Posterior vena cava (tissue), 2 donors: ENCODE measurements around the gene OGFRL1. TPM values are rescaled to one million over a fixed set of nuclear protein-coding genes. Genes with fewer than 3 reads are reported as not detected.
"Not testable (repeated sequence)": the region's sequence is repeated elsewhere in the genome, so short reads cannot be mapped to it uniquely, and the experiment has no call there.

ENCODE experiments used
- DNase-seq: peaks from one replicate; pipeline ENCODE4 v3.0.0-alpha.2; 2020; ENCODE audit warnings: low spot score
- intact Hi-C, 2 donors: fragments of 100-400 bp; cut with DNase I; formaldehyde crosslinking; loops; one replicate each; pipeline versions ENCODE4 v1.14.1 to v1.14.2; 2022 to 2023
- long read RNA-seq, 2 donors: library from polyadenylated mRNA; unstranded; transcript quantifications; one replicate each; pipeline ENCODE4 v2.0.0, GENCODE V29; 2020 to 2021
- total RNA-seq, 2 donors: library from RNA; stranded (reverse); fragmentation: NEBNext Ultra II Directional; extraction: Animal tissue kit (Norgen Biotek cat#: 25700); gene quantifications; one replicate each; pipeline ENCODE4 v1.2.1, GENCODE V29; 2021
- donor health status: DM: yes; HTN: yes; CAD: no.
- donor health status: DM: yes; HTN: yes; CAD: no.

OGFRL1 gene
- 10 to 100 TPM; 23.7 to 37.6 TPM for total RNA-seq
- long read RNA-seq, donor 1, full-length matches to known transcripts, result 2 of 4 reads
- long read RNA-seq, donor 1, partial matches to known transcripts, result 0 of 4 reads
- long read RNA-seq, donor 1, other reads (novel, unspliced or antisense), result 2 of 4 reads
- long read RNA-seq, donor 2, partial matches to known transcripts, result 2 of 3 reads
- long read RNA-seq, donor 2, other reads (novel, unspliced or antisense), result 1 of 3 reads

DNA sequence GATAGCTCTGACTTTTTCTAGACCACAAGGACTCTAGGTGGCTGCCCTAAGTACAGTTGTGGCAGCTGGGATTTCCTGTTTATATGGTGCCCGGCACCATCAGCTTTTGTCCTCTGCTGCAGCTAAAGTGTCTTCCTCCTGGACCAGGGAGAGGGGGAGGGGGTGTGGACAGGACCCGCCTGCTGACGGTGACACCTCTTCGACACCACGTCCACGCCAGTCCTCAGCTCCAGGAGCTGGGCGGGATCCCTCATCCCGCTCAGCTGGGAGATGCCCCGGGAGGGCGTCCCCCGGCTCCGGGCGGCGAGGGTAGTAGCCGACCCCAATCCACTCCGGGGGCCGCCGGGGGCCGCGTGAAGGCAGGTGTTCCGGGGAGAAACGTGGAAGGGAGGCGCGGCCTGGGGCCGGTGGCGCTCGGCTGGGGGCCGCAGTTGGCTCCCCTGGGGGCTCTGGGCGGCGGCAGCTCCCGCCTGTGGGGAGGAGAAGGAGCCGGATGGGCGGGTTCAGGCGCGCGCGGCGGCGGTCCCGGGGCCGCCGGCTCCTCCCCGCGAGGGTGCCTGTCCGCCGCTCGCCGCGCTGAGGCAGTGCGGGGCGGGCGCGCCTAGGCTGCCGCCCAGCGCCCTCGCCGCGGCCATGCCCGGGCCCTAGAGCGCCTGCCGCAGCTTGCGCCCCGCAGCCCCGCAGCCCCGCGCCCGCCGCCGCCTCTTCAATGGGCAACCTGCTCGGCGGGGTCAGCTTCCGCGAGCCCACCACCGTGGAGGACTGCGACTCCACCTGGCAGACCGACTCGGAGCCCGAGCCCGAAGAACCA is at the start of gene OGFRL1:
TSS of gene OGFRL1 (plus strand) at position 584 of the 811 bp plus-strand sequence. CDS start at position 710, 126 bp downstream.
- intact Hi-C loops, result no loop called here
- DNase-seq, result peak; percentile 92

DNA sequence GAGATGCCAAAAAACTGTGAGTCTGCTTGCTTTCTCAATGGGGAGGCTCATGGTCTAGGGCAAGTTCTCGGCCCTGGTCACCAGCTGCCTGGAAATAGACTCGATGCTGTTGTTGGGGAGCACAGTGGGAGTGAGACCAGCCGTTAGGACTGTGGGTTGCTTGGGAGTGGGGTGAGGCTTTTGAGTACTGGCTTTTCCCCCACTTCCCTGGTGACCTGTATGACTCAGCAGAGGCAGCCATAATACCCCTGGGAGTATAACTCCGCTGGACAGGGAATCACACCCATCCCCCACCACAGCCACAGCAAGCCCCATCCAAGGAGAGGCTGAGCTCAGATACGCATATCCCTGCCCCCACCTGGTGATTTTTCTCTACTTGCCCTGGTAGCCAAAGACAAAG is 48.9 kb upstream of the OGFRL1 start:
- intact Hi-C loops, result no loop called here
- DNase-seq, result no peak

DNA sequence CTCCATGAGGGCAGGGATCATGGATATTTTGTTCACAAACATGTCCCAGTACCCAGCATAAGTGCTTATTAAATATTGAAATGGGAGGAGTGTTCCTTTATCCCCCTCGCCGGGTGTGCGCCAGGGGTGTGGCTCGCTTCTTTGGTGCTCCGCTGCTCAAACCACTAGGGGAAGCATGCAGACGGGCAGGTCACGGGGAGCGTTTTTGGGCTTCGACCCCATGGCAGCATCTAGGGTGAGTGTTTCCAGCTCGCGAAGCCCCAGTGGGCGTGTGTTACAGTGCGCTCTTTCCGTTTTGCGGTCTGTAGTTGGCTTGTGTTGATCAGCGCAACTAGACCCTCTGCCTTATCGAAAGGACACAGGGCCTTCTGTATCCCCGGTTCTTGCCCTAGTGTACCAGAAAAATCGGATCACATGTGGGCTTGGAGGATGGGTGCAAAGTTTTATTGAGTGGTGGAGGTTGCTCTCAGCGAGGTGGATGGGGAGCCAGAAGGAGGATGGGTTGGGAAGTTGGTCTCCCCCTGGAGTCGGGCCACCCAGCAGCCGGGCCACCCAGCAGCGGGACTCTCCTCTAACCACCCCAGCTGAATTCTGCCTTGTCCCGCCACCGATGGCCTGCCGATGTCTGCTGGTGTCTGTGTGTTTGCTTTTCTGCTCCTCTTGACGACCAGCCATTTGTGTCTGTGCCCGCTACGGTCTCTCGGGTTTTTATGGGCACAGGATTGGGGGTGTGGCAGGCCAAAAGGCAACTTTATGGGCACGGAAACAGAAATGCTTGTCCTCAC is 43.2 kb upstream of the OGFRL1 start:
- DNase-seq, result no peak
- intact Hi-C loops, result no loop called here

DNA sequence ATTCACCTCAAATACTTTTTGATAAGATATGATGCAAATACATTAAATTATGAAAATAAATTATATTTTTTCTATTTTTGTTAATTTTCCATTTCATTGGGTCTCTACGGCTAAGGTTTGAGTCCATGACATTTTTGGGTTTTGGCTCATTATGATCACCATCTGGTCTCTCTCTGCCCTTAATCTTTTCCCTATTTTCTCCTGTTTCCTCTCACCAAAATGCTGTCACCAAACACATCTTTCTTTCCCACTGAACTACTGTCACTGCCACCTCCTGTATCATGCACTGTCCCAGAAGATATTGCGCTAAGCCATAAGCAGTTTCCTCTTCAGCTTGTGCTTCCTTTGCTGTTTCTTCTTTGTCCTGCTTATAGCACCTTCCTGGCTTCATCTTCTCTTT is 42.0 kb upstream of the OGFRL1 start:
- intact Hi-C loops, result no loop called here
- no peak for DNase-seq

DNA sequence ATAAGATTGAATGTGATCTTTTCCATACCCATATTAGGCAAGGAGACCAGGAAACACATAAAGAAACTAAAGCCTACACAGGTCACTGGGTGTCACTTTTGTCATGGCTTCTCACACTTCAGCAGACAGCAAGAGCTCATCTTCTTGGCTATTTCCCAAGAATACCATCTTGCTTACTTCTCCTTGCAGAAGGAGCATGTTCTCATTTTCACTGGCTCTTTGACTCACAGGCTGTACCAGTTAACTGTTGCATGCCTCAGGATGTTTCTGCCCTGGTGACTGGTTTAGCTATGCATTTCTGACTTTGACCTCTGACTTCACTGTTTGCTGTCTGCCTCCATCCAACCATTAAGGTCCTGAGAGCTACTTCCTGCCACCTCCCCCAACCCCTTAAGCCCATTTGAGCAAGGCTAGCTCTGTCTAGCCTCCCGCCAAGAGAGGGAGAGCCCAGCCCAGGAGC is 40.3 kb upstream of the OGFRL1 start:
- intact Hi-C loops, result no loop called here
- DNase-seq, result no peak

DNA sequence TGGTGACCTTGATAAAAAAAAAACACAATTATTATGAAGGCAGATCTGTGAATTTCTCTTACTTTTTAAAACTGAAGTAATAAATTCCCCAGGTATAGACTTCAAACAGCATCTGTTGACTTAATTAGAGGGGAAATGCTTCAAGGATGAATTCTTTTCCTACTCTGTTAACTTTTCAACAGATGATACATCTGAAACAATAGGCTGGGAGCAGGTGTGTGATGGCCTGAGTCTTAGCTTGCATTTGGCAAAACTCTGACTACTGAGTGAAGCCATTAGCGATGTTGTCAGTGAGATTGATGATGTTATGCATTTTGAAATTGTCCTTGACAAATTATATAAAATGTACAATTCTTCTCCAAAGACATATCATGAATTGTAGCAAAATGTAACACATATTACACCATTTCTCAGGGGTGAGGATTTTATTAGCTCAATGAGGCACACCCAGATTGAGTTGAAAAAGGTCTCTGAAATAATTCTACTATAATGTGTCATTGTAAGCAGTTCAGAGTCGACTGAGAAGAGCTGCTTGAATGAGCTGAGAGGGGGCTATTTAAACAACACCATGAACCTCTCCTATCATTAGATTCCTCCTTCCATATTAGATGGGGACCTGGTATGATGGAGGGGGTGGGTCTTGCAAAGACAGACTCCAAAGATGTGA is 39.6 kb upstream of the OGFRL1 start:
- intact Hi-C loops, result no loop called here
- no peak for DNase-seq

DNA sequence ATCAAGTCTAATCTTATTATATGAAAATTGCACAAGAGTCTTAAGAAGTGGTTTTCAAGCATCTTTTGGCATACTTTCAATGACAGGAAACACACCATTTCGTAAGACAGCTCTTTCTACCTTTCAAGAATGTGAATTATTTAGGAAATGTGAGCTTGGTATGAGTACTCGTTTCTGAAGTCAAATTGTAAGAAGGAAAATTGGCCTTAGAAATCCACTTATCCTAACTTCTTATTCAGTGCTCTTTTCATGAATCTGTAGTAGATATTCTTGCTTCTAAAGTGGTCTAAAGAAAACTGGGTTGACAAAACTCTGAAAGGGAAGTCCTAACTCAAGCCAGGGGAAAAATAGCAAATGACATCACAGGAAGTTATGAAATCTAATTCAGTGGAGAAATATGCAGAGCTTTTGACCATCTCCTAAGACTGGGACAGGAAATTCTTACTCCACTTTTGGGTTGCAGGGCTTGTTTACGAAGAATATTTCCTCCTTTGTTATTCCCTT is 38.5 kb upstream of the OGFRL1 start:
- intact Hi-C loops, result no loop called here
- DNase-seq, result no peak

DNA sequence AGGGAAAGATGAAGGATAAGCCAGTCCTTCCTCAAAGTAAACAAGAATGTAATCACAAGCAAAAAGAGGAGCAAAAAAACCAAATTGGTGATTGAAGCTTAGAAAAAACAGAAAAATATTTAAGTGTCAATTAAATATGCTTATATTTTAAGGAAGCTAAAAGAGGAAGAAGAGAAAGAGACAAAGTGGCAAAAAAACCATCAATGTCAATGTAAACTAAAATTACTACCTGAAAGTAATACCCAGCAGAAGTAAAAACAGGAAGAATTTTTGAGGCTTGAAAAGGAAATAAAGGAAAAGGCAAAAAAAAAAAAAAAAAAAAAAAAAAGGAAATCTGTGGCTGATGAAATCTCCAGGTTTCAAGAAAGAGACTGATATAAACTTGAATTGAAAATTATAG is 36.2 kb upstream of the OGFRL1 start:
- intact Hi-C loops, result no loop called here
- DNase-seq, result no peak

DNA sequence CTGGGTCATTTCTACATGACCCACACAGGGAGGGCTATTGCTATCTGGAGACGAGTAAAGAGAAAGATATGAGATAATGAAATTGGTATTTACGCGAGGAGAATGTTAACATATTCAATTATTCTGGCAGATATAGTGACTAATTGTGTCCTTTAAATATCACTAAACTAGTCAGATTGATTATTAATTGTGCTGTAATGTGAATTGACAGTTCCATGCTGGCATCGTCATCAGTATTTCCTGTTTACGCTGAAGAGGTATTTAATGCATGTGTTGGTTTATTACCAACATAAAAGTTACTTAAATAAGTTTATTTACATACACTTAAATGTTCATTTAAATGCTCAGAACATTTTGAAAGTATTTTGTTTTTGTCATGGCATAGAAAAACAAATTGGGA is 35.7 kb upstream of the OGFRL1 start:
- intact Hi-C loops, result no loop called here

DNA sequence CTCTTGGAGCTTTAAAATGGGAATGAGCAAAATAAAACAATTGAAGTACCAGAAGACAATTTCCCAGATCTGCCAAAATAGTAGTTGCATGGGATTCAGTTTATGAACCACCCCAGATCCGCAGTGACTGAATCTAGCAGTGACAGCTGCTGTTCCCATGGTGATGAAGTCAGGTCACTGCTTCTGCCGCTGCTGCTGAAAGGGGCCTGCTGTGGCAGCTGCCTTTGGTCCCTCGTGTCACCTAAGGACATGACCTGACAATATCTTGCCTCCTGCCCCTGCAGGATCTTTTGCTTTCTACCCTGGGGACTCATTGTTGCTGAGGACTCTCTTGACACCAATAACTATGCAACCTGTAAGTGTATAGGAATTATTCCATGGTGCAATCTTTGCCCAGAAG is 34.3 kb upstream of the OGFRL1 start:
- DNase-seq, result no peak
- intact Hi-C loops, result no loop called here

More for the DNA sequence above, 35.7 kb upstream of the OGFRL1 start:
- DNase-seq, result no peak

DNA sequence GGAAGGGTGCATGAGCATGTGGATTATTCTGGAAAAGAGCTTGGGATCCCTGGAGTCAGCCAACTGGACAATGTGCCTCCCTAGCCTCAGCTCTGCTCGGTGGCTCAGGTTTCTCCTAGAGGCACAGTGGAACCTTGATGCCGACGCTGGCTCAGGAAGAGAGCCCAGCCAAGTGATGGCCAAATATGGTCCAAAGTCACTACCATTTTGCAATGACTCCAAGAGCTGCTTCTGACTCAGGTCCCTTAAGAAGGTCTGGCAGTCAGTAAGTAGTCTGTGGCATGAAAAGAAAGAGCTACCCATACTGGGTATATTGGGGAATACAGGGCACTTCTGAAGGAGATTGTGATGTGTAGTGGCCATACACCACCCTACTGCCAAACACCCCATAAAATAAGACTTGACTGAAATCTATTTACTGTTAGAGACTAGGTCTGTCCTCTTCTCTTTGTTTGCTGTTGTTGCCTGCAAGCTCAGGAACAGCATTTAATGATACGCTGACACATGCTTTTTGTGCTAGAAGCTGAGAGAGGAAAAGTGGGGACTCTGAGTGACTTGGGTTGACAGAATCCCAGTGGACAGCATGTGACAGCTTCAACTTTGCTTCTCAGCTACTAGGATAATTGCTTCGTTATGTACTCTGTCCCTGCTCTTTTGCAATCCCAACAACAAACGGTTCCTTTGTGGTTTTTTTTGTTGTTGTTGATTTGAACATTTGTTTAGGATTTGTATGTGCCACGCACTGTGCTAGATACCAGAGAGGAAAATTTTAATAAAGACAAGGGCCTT is 30.3 kb upstream of the OGFRL1 start:
- no peak for DNase-seq
- intact Hi-C loops, result no loop called here

DNA sequence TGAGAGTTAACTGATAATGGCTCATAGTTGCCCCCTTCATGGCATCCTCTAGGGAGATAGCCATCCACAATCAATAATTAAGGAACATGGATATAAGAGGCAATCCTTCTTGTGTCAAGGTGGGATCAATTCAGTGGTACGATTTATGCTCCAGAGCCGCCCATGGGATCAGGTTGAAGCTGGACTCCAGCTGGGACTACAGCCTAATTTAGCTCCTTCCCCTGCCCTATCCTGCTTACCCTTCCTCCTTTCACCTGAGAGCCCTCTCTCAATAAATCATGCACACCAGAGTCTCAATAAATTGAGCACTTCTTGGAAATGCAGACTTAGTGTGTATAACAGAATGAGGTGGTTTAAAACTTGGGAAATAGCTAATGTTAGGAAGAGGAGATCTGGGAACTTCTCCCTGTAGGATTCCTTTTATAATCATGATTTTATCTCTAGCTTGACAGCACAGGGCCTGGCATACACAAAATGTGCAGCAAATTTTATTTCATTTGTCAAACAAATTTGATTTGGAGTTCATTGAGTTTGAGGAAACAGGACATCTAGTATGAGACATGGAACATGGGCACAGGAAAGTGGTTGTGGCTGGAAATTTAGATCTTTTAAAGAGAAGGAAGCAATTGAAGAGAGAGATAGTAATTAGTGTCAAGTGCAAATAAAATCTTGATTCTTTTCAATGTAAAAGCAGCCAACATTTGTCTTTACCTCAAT is 28.6 kb upstream of the OGFRL1 start:
- intact Hi-C loops, result no loop called here
- DNase-seq, result no peak

DNA sequence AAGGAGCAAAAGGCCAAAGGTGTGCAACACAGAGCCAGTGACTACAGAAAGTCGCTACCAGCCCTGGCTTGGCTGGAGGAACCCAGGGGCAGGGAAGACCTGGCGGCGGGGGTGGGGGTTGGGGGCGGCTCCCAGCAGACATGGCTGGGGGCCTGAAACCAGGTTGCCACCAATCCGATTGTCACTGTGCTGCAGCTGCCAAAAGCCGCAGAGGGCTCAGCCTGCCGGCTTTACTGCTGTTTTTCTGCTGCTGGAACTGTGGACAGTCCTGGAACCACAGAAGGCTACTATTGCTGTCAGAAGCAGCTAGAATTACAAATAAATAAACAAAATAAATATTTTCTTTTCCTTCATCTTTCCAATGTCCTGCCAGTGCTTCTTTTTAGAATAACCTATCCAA is 25.7 kb upstream of the OGFRL1 start:
- DNase-seq, result no peak
- intact Hi-C loops, result no loop called here

DNA sequence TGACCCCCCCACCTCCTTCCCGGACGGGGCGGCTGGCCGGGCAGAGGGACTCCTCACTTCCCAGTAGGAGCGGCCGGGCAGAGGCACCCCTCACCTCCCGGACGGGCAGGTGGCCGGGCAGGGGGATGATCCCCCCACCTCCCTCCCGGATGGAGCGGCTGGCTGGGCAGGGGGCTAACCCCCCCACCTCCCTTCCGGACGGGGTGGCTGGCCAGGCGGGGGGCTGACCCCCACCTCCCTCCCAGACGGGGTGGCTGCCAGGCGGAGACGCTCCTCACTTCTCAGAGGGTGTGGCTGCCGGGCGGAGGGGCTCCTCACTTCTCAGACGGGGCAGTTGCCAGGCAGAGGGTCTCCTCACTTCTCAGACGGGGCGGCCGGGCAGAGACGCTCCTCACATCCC is 22.2 kb upstream of the OGFRL1 start:
- intact Hi-C loops, DNase-seq: not testable (repeated sequence)

DNA sequence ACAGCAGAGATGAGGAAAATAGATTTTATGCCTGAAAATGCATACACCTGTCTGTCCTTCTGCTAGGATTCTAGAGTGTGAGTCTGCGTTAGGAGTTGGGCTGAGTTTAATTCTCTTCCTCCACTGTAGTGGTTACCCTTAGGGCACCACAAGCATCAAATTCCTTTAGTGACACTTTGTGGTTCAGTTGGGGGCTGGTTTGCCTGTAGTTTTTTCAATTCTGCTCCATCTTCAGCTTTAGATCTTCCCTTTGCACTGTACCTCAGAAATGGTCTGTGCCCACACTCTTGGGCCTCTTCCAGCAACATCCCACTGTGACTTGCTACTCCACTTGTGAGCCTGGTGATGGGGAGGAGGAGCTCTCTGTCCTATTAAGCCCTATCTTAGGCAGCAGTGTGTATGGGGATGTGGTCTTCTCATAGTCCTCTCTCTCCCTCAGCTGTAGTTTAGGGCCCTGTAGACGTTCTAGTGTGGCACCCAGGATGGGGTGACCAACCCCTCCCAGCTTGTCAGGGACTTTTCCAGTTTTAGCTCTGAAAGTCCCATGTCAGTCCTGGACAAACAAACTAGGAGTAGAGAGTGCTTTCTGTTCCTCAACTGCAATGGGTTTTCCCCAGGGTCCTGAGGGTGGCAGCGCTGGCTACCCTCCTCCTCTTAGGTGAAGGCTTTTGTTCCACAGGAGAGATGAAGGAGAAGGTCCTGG is 19.7 kb upstream of the OGFRL1 start:
- intact Hi-C loops, result no loop called here
- no peak for DNase-seq

DNA sequence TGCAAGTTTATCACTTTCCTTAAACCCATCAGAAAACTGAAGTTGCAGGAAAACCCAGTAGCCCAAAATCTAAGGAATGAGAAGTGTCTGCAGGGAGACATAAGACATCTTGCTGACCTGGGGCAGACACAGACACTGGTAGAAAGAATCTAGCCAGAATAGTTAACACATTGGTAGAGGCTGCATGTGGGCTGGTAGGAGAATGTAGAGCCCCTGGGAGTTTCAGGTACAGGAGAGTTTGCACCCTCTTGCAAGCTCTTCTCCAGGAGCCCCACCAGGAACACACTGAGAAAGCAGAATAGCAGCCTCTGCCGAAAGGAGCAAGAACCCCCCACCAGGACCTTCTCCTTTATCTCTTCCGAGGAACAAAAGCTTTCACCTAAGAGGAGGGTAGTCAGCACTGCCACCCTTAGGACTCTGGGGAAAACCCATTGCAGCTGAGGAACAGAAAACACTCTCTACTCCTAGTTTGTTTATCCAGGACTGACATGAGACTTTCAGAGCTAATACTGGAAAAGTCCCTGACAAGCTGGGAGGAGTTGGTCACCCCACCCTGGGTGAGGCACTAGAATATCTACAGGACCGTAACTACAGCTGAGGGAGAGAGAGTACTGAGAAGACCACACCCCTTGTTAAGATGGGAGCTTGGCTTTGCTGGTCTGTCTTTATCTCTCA is 10.5 kb upstream of the OGFRL1 start:
- DNase-seq, result no peak
- intact Hi-C loops, result no loop called here

DNA sequence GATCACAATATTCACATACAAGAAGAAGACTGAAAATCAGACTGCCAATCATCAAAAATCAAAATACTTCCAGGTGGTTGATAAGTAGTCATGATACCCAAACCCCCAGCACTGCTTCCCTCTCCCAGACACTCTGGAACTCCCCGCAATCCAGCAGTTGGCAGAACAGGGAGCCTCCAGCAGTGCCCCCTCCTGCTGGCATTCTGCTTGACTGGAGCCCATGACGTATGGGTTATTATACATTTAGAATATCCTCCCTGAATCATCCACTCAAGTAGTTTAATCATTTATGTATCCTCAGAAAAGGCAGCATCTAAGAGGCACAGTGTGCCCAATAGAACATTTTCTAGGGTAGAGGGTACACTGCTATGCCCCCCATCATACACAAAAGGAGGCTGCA is 9.3 kb upstream of the OGFRL1 start:
- DNase-seq, result no peak
- intact Hi-C loops, result no loop called here
